Measurements from ENCODE around the gene AGTRAP.

The AGTRAP gene

DNA sequence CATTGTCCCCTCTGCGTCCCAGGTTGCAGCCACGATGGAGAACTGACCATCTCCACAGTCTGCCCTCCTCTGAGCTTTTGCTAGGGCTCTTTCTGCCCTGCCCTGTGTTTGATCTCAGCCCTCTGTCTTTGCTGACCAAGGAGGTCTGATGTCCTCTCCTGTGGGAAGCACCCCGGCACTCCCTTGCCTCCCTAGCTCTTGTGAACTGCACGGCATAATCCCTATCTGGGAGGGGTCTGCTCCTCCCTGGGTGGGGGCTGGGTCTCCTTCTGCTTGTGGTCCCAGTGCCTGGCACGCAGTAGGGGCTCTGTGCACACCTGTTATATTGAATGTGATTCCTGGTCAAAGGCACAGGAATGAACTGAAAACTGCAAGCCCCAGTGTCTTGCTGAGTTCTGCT lies 42.0 kb upstream of the AGTRAP start:
- Histone ChIP-seq H3K27ac (ENCODE audit: extremely low read depth, low read depth, low read length) (no peak overlapping the region), H3K36me3 (ENCODE audit: control insufficient read depth in 2 of 2, insufficient read depth in 1 of 2, low read length in 2 of 2) (no peaks in the 10 kb centered on the region), H3K4me3 (ENCODE audit: low read depth, low read length) (no peak overlapping the region), H3K4me1 (ENCODE audit: control insufficient read depth, insufficient read depth, low read length) (peaks cover 9% of the 10 kb centered on the region; the same call in 1 of the 2 replicates), H3K9me3 (ENCODE audit: control insufficient read depth, insufficient read depth, low read depth, low read length) (no peaks in the 10 kb centered on the region)
- TF ChIP-seq ZNF23 (tag by site-specific recombination; IDR thresholded peaks at IDR 0.05; ENCODE audit: borderline replicate concordance) (no peak), KLF10 (tag by site-specific recombination; IDR thresholded peaks at IDR 0.05) (no peak), ZNF571 (tag by site-specific recombination; IDR thresholded peaks at IDR 0.05) (no peak), ZNF311 (tag by site-specific recombination; IDR thresholded peaks at IDR 0.05; ENCODE audit: borderline replicate concordance) (no peak), ZNF544 (tag by site-specific recombination; IDR thresholded peaks at IDR 0.05) (no peak)
- CTCF ChIA-PET, result interaction anchor here (0.7 to 2.4 kb wide), 3 partner anchors 17 to 29 kb away, joined by 3 to 6 read pairs (median 4); partner anchors contain the start of gene FBXO6
- POLR2A ChIA-PET, result no interaction called here

DNA sequence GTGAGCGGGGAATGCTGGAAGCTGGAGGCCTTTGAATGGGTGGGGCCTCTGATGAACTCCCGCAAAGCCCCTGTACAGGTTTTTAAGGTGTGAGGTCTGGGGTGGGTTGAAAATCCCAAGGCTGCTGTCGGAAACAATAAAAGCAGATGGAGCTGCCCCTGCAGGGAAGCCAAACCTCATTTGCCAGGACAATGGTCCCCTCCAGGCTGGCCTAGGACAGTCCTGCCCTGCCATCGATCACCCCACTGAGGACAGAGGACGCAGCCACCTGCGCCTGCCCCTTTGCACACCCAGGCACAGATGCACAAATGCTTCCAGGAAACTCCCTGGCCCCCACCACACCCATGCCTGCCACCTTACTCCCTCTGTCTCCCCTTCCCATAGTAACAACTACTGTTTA lies 40.1 kb upstream of the AGTRAP start:
- H3K9me3 ChIP-seq (ENCODE audit: control insufficient read depth, insufficient read depth, low read depth, low read length), result no peaks in the 10 kb centered on the region
- no peaks in the 10 kb centered on the region for H3K4me1 ChIP-seq (ENCODE audit: control insufficient read depth, insufficient read depth, low read length)
- no peak overlapping the region for H3K4me3 ChIP-seq (ENCODE audit: low read depth, low read length)
- H3K36me3 ChIP-seq (ENCODE audit: control insufficient read depth in 2 of 2, insufficient read depth in 1 of 2, low read length in 2 of 2), result no peaks in the 10 kb centered on the region
- ChIA-PET POLR2A (no interaction called here), CTCF (interaction anchor here (0.7 to 2.4 kb wide), 4 partner anchors 13 to 51 kb away, joined by 3 to 6 read pairs (median 4); partner anchors contain the start of gene FBXO6)
- TF ChIP-seq, protein P1, sequence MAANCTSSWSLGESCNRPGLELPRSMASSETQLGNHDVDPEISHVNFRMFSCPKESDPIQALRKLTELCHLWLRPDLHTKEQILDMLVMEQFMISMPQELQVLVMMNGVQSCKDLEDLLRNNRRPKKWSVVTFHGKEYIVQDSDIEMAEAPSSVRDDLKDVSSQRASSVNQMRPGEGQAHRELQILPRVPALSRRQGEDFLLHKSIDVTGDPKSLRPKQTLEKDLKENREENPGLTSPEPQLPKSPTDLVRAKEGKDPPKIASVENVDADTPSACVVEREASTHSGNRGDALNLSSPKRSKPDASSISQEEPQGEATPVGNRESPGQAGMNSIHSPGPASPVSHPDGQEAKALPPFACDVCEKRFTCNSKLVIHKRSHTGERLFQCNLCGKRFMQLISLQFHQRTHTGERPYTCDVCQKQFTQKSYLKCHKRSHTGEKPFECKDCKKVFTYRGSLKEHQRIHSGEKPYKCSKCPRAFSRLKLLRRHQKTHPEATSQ (tag by site-specific recombination; IDR thresholded peaks at IDR 0.05), result no peak
- TF ChIP-seq ZNF670 (tag by site-specific recombination; IDR thresholded peaks at IDR 0.05; ENCODE audit: low read depth) (no peak), KLF16 (tag by site-specific recombination; IDR thresholded peaks at IDR 0.05) (no peak), ZNF114 (tag by site-specific recombination; IDR thresholded peaks at IDR 0.05) (no peak), ZNF621 (tag by site-specific recombination; IDR thresholded peaks at IDR 0.05) (no peak), ZBTB10 (tag by site-specific recombination; IDR thresholded peaks at IDR 0.05) (no peak), ZNF501 (tag by site-specific recombination; IDR thresholded peaks at IDR 0.05) (no peak), ZNF280C (tag by site-specific recombination; IDR thresholded peaks at IDR 0.05) (no peak), ZNF610 (tag by site-specific recombination; IDR thresholded peaks at IDR 0.05; ENCODE audit: borderline replicate concordance) (no peak)
- TF ChIP-seq, protein P2, sequence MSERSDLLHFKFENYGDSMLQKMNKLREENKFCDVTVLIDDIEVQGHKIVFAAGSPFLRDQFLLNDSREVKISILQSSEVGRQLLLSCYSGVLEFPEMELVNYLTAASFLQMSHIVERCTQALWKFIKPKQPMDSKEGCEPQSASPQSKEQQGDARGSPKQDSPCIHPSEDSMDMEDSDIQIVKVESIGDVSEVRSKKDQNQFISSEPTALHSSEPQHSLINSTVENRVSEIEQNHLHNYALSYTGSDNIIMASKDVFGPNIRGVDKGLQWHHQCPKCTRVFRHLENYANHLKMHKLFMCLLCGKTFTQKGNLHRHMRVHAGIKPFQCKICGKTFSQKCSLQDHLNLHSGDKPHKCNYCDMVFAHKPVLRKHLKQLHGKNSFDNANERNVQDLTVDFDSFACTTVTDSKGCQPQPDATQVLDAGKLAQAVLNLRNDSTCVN (tag by site-specific recombination; optimal IDR thresholded peaks at IDR 0.05), result no peak
- H3K27ac ChIP-seq (ENCODE audit: extremely low read depth, low read depth, low read length), result no peak overlapping the region
